Uterus (tissue), 2 donors: ENCODE data around the gene PI4KA.

Experiments used
- CTCF ChIP-seq, 4 experiments: fragments of 200-600 bp in 2 of 4; fragments of 450-650 bp in 2 of 4; sonication (generic) in 2 of 4; IDR thresholded peaks; one replicate each; pipeline ENCODE4 v1.5.1; 2016 to 2019; ENCODE audit warnings: antibody characterized with exemption in 4 of 4, mild to moderate bottlenecking in 2 of 4, moderate library complexity in 1 of 4
- POLR2A ChIP-seq, 2 donors: fragments of 450-650 bp; IDR thresholded peaks; one replicate each; pipeline ENCODE4 v1.6.1; 2016; ENCODE audit warnings: antibody characterized with exemption in 2 of 2, mild to moderate bottlenecking in 1 of 2, moderate library complexity in 1 of 2

- TF ChIP-seq CTCF (IDR thresholded peaks at IDR 0.05): no peak
- TF ChIP-seq POLR2A (IDR thresholded peaks at IDR 0.05): no peak
Measured at GRCh38 chr22:20659920-20660319, 198.7 kb downstream of the PI4KA start.
